Testis (tissue), 3 donors: ENCODE measurements around the gene CCDC30. TPM values are rescaled to one million over a fixed set of nuclear protein-coding genes. Genes with fewer than 3 reads are reported as not detected.

Experiments used
- DNase-seq: peaks from one replicate; pipeline ENCODE4 v3.0.0-alpha.2; 2019
- H3K27ac ChIP-seq, 2 donors: fragments of 200-600 bp; sonication (generic); one replicate each; pipeline ENCODE4 v1.5.1; 2019
- H3K27me3 ChIP-seq: fragments of 200-600 bp; sonication (generic); one replicate; pipeline ENCODE4 v1.5.1; 2019
- H3K36me3 ChIP-seq: fragments of 200-600 bp; sonication (generic); one replicate; pipeline ENCODE4 v1.5.1; 2017; ENCODE audit warnings: low read depth; ENCODE audit errors: missing control alignments
- H3K4me1 ChIP-seq: fragments of 200-600 bp; sonication (generic); one replicate; pipeline ENCODE4 v1.5.1; 2019
- H3K4me3 ChIP-seq, 2 donors: fragments of 200-600 bp; sonication (generic); one replicate each; pipeline ENCODE4 v1.5.1; 2017 to 2019
- H3K9me3 ChIP-seq: fragments of 200-600 bp; sonication (generic); one replicate; pipeline ENCODE4 v1.5.1; 2017
- POLR2A ChIP-seq: fragments of 450-650 bp; IDR thresholded peaks from one replicate; pipeline ENCODE4 v1.6.1; 2017; ENCODE audit warnings: antibody characterized with exemption, mild to moderate bottlenecking, moderate library complexity
- WGBS, 2 donors: methylation state at CpG; one replicate each; pipeline ENCODE4 v1.1.5; 2018; 5-methylcytosine and 5-hydroxymethylcytosine counted together
- intact Hi-C: fragments of 100-400 bp; cut with DNase I; formaldehyde crosslinking; loops from one replicate; pipeline ENCODE4 v1.15.1; 2023; ENCODE audit warnings: low total_unique reads
- polyA plus RNA-seq: library from polyadenylated mRNA; stranded (reverse); fragments of 350-450 nt; fragmentation: Illumina TruSeq; extraction: RNeasy Lipid Tissue Mini Kit (QIAGEN cat#74804); gene quantifications from one replicate; pipeline ENCODE4 v1.2.3, GENCODE V29; 2014; ENCODE audit warnings: low read depth, low replicate concordance; ENCODE audit not compliant: insufficient read depth
- total RNA-seq, 2 donors: library from RNA; depleted of rRNA; stranded (reverse); fragments of >200 nt; gene quantifications; one replicate each; pipeline ENCODE4 v1.2.3, GENCODE V29; 2016
- TF ChIP-seq, protein P1 (sequence below), 3 experiments: fragments of 450-650 bp in 2 of 3; fragments of 200-600 bp in 1 of 3; sonication (generic) in 1 of 3; IDR thresholded peaks; one replicate each; pipeline ENCODE4 v1.5.1; 2016 to 2019; ENCODE audit warnings: antibody characterized with exemption in 3 of 3, mild to moderate bottlenecking in 2 of 3, moderate library complexity in 1 of 3

The CCDC30 gene
- total and polyA plus RNA-seq, 3 donors from 2014 or later: 5.8 to 16.1 (median 14.6) TPM

DNA sequence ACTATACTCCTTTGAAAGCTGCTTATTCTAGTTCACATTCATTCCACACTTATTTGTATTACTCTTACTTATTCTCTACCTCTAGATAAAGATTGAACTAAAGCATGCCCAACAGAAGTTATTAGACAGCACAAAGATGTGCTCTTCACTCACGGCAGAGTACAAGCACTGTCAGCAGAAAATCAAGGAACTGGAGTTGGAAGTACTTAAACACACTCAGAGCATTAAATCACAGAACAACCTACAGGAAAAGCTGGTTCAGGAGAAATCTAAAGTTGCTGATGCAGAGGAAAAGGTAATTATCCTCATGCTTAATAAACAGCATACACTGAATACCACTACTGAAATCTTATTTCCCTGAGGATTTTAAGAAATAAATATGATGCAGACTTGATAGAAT is 113.8 kb downstream of the CCDC30 start:
- intact Hi-C loops: no loop called here
- no peak for DNase-seq
- H3K4me3 ChIP-seq: no peak overlapping the region
- H3K36me3 ChIP-seq: no peaks in the 10 kb centered on the region
- H3K27me3 ChIP-seq: no peaks in the 10 kb centered on the region
- 62 to 68% methylated on average over 1 of the region's 1 CpG for WGBS, 2 donors
- TF ChIP-seq, protein P1, sequence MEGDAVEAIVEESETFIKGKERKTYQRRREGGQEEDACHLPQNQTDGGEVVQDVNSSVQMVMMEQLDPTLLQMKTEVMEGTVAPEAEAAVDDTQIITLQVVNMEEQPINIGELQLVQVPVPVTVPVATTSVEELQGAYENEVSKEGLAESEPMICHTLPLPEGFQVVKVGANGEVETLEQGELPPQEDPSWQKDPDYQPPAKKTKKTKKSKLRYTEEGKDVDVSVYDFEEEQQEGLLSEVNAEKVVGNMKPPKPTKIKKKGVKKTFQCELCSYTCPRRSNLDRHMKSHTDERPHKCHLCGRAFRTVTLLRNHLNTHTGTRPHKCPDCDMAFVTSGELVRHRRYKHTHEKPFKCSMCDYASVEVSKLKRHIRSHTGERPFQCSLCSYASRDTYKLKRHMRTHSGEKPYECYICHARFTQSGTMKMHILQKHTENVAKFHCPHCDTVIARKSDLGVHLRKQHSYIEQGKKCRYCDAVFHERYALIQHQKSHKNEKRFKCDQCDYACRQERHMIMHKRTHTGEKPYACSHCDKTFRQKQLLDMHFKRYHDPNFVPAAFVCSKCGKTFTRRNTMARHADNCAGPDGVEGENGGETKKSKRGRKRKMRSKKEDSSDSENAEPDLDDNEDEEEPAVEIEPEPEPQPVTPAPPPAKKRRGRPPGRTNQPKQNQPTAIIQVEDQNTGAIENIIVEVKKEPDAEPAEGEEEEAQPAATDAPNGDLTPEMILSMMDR (IDR thresholded peaks at IDR 0.05): no peak
- no peak for TF ChIP-seq POLR2A
- H3K9me3 ChIP-seq: no peaks in the 10 kb centered on the region
- H3K4me1 ChIP-seq: no peaks in the 10 kb centered on the region
- H3K27ac ChIP-seq: no peak overlapping the region

DNA sequence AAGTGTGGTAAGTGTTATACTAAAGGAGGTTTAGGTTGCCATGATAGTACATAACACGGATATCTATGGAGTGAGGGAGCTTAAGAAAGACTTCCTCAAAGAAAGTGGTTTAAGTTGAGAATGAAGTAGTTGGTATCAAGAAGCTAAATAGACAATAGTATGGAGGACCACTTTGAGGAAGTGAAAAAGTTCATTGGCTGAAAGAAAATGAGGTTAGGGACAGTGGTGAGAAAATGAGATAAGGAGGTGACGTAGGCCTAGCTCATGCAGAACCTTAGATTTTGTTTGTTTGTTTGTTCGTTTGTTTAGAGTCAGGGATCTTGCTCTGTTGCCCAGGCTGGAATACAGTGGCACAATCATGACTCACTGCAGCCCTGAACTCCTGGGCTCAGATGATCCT is 122.9 kb downstream of the CCDC30 start:
- no peak overlapping the region for H3K27ac ChIP-seq
- WGBS, 2 donors: 73 to 92% methylated on average over 3 of the region's 3 CpGs
- no peak for TF ChIP-seq POLR2A
- TF ChIP-seq, protein P1 (IDR thresholded peaks at IDR 0.05): no peak

DNA sequence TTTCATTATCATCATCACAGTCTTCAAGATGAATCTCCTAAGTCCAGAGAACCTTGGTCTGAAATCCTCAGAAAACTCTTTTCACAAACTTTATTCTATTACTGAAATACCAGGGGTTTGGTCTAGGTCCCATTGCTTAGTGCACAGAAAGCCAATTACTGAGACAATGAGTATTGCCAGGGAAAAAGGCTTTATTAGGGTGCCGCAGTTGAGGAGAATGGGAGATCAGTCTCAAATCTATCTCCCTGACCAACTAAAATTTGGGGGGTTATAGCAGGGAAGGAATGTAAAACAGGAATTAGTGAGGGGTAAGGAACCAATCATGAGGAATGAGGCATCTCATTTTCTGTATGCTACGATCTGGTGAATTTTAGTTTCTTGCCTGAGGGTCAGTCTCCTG is 124.7 kb downstream of the CCDC30 start:
- H3K27ac ChIP-seq: no peak overlapping the region
- WGBS, 2 donors: 95 to 100% methylated on average over 2 of the region's 2 CpGs
- H3K4me1 ChIP-seq: no peaks in the 10 kb centered on the region
- H3K9me3 ChIP-seq: no peaks in the 10 kb centered on the region
- intact Hi-C loops: no loop called here
- TF ChIP-seq, protein P1 (IDR thresholded peaks at IDR 0.05): no peak
- no peak for TF ChIP-seq POLR2A
- no peak overlapping the region for H3K4me3 ChIP-seq
- no peak for DNase-seq
- no peaks in the 10 kb centered on the region for H3K36me3 ChIP-seq
- H3K27me3 ChIP-seq: no peaks in the 10 kb centered on the region

More for the DNA sequence above, 122.9 kb downstream of the CCDC30 start:
- Histone ChIP-seq H3K4me3 (no peak overlapping the region), H3K9me3 (no peaks in the 10 kb centered on the region), H3K36me3 (no peaks in the 10 kb centered on the region), H3K4me1 (no peaks in the 10 kb centered on the region), H3K27me3 (no peaks in the 10 kb centered on the region)
- no peak for DNase-seq
- intact Hi-C loops: no loop called here

- intact Hi-C loops: no loop called here
- Histone ChIP-seq H3K4me1 (no peaks in the 10 kb centered on the region), H3K9me3 (no peaks in the 10 kb centered on the region), H3K27me3 (no peaks in the 10 kb centered on the region), H3K36me3 (no peaks in the 10 kb centered on the region), H3K4me3 (no peak overlapping the region), H3K27ac (no peak overlapping the region)
- DNase-seq: no peak
- WGBS, 2 donors: 81 to 95% methylated on average over 3 of the region's 3 CpGs
- TF ChIP-seq, protein P1 (IDR thresholded peaks at IDR 0.05): no peak
- TF ChIP-seq POLR2A: no peak
Measured at GRCh38 chr1:42592811-42593210, 129.7 kb downstream of the CCDC30 start.

DNA sequence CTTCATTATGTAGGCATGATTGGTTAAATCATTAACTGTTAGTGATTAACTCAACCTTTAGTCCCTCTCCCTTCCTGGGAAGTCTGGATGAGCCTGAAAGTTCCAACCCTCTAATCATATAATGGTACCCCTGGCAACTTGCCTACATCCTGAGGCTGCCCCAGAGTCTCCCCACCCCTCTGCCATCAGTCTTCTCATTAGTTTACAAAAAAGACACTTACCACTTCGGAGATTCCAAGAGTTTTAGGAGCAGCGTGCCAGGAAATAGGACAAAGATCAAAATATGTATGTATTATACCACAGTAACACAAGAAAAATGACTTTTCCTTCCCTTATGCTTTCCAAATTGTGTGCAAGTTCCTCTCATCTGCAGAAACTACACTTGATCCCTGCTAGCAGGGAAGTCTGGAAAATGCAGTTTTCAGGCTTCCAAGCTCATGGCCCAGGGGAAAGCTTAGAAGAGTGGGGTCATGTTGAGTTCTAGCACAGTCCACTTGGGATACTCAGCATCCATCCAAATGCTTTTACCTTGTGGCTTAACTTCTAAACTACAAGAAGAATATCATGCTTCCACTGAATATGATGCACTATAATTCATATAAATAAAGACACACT is 130.5 kb downstream of the CCDC30 start:
- DNase-seq: no peak
- intact Hi-C loops: no loop called here

More for the DNA sequence above, 130.5 kb downstream of the CCDC30 start:
- H3K27ac ChIP-seq: no peak overlapping the region
- no peaks in the 10 kb centered on the region for H3K36me3 ChIP-seq
- no peaks in the 10 kb centered on the region for H3K27me3 ChIP-seq
- H3K4me1 ChIP-seq: no peaks in the 10 kb centered on the region
- 84 to 88% methylated on average over 2 of the region's 2 CpGs for WGBS, 2 donors
- TF ChIP-seq, protein P1 (IDR thresholded peaks at IDR 0.05): no peak
- TF ChIP-seq POLR2A: no peak
- no peaks in the 10 kb centered on the region for H3K9me3 ChIP-seq
- no peak overlapping the region for H3K4me3 ChIP-seq
